ENCODE measurements around the gene HDGFL3.
A peak's percentile ranks its signal among the peaks of the same experiment; 100 is the strongest.

The HDGFL3 gene

DNA sequence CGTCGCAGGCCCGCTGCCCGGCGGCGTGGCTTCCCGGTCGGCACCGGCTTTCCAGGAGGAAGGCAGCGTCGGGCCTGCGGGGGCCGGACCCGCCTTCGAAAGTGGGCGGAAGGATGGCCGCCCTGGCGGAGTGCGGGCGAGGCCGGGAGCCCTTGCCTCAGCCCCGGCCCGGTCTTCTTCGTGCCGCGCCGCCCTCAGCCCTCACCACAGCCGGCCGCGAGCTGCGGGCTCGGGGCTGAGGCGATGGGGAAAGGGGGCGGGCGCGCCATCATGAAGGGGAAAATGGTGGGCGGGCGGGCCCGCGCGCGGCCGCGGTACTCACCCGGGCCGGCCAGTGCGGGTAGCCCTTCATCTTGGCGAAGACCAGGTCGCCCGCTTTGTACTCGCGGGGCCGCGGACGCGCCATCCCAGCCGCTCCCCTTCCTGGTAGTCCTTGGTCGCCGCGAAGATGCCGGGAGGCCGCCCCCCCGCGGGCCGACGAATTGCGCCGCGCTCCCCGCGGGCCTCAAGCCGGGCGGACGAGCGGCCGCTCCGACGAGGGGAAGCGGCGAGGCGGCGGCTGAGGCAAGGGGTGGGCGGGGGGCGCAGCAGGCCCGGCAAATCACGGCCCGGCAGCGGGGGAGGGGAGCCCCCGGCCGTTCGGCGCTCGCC lies 489 bp downstream of the HDGFL3 start (continued):
- TF ChIP-seq ZNF433 (tag by site-specific recombination; IDR thresholded peaks at IDR 0.05; ENCODE audit: low read depth) = no peak
- no peak for TF ChIP-seq ZFP41 (tag by site-specific recombination; IDR thresholded peaks at IDR 0.05; ENCODE audit: borderline replicate concordance)
- no peak for TF ChIP-seq ZNF768 (tag by site-specific recombination; IDR thresholded peaks at IDR 0.05)
- TF ChIP-seq, protein P1, sequence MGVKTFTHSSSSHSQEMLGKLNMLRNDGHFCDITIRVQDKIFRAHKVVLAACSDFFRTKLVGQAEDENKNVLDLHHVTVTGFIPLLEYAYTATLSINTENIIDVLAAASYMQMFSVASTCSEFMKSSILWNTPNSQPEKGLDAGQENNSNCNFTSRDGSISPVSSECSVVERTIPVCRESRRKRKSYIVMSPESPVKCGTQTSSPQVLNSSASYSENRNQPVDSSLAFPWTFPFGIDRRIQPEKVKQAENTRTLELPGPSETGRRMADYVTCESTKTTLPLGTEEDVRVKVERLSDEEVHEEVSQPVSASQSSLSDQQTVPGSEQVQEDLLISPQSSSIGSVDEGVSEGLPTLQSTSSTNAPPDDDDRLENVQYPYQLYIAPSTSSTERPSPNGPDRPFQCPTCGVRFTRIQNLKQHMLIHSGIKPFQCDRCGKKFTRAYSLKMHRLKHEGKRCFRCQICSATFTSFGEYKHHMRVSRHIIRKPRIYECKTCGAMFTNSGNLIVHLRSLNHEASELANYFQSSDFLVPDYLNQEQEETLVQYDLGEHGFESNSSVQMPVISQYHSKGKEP (tag by site-specific recombination; IDR thresholded peaks at IDR 0.05) = no peak
- TF ChIP-seq ZNF416 (tag by site-specific recombination; IDR thresholded peaks at IDR 0.05) = no peak
- TF ChIP-seq ZNF202 (tag by site-specific recombination; IDR thresholded peaks at IDR 0.05; ENCODE audit: borderline replicate concordance) = no peak
- TF ChIP-seq ZNF426 (tag by site-specific recombination; IDR thresholded peaks at IDR 0.05) = no peak
- TF ChIP-seq ZBTB7A (tag by site-specific recombination; IDR thresholded peaks at IDR 0.05; ENCODE audit: low read depth) = no peak
- TF ChIP-seq RBAK (tag by site-specific recombination; IDR thresholded peaks at IDR 0.05) = no peak
- no peak for TF ChIP-seq ZNF473 (tag by site-specific recombination; IDR thresholded peaks at IDR 0.05)
- no peak for TF ChIP-seq ZIC2 (tag by site-specific recombination; IDR thresholded peaks at IDR 0.05)
- TF ChIP-seq, protein P2, sequence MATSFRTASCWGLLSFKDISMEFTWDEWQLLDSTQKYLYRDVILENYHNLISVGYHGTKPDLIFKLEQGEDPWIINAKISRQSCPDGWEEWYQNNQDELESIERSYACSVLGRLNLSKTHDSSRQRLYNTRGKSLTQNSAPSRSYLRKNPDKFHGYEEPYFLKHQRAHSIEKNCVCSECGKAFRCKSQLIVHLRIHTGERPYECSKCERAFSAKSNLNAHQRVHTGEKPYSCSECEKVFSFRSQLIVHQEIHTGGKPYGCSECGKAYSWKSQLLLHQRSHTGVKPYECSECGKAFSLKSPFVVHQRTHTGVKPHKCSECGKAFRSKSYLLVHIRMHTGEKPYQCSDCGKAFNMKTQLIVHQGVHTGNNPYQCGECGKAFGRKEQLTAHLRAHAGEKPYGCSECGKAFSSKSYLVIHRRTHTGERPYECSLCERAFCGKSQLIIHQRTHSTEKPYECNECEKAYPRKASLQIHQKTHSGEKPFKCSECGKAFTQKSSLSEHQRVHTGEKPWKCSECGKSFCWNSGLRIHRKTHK (tag by site-specific recombination; IDR thresholded peaks at IDR 0.05) = no peak
- TF ChIP-seq ZNF701 (tag by site-specific recombination; IDR thresholded peaks at IDR 0.05) = no peak
- peak; percentile 63; the same call in 1 of the 2 replicates for TF ChIP-seq ZNF335 (tag by site-specific recombination; conservative IDR thresholded peaks at IDR 0.05)
- TF ChIP-seq MYNN (tag by site-specific recombination; IDR thresholded peaks at IDR 0.05; ENCODE audit: borderline replicate concordance) = no peak
- TF ChIP-seq, protein P3, sequence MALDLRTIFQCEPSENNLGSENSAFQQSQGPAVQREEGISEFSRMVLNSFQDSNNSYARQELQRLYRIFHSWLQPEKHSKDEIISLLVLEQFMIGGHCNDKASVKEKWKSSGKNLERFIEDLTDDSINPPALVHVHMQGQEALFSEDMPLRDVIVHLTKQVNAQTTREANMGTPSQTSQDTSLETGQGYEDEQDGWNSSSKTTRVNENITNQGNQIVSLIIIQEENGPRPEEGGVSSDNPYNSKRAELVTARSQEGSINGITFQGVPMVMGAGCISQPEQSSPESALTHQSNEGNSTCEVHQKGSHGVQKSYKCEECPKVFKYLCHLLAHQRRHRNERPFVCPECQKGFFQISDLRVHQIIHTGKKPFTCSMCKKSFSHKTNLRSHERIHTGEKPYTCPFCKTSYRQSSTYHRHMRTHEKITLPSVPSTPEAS (tag by site-specific recombination; IDR thresholded peaks at IDR 0.05) = no peak
- peak; percentile 82; the same call in 1 of the 2 replicates for TF ChIP-seq ZBTB20 (tag by site-specific recombination; IDR thresholded peaks at IDR 0.05)
- 0 out of 2 replicates have a peak, but pooled peaks have one; percentile 14 for TF ChIP-seq BCL11A (tag by site-specific recombination; IDR thresholded peaks at IDR 0.05; ENCODE audit: low read depth)
- no peak for TF ChIP-seq ZNF571 (tag by site-specific recombination; IDR thresholded peaks at IDR 0.05)
- no peak for TF ChIP-seq ZNF2 (tag by site-specific recombination; IDR thresholded peaks at IDR 0.05)
- TF ChIP-seq ZNF133 (tag by site-specific recombination; IDR thresholded peaks at IDR 0.05) = no peak; the same call in 1 of the 2 replicates
- TF ChIP-seq ZNF560 (tag by site-specific recombination; IDR thresholded peaks at IDR 0.05; ENCODE audit: borderline replicate concordance) = no peak
- no peak for TF ChIP-seq SETDB1 (IDR thresholded peaks at IDR 0.05; ENCODE audit: insufficient read length, low read length)
- peak; percentile 95 for TF ChIP-seq ZFHX2 (tag by site-specific recombination; conservative IDR thresholded peaks at IDR 0.05)
- no peak for TF ChIP-seq ZNF221 (tag by site-specific recombination; IDR thresholded peaks at IDR 0.05; ENCODE audit: borderline replicate concordance)
- no peak for TF ChIP-seq HOXC10 (CRISPR knock-in tag; IDR thresholded peaks at IDR 0.05)
- TF ChIP-seq ZNF792 (tag by site-specific recombination; IDR thresholded peaks at IDR 0.05) = no peak
- TF ChIP-seq, protein P4, sequence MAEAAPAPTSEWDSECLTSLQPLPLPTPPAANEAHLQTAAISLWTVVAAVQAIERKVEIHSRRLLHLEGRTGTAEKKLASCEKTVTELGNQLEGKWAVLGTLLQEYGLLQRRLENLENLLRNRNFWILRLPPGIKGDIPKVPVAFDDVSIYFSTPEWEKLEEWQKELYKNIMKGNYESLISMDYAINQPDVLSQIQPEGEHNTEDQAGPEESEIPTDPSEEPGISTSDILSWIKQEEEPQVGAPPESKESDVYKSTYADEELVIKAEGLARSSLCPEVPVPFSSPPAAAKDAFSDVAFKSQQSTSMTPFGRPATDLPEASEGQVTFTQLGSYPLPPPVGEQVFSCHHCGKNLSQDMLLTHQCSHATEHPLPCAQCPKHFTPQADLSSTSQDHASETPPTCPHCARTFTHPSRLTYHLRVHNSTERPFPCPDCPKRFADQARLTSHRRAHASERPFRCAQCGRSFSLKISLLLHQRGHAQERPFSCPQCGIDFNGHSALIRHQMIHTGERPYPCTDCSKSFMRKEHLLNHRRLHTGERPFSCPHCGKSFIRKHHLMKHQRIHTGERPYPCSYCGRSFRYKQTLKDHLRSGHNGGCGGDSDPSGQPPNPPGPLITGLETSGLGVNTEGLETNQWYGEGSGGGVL (tag by site-specific recombination; IDR thresholded peaks at IDR 0.05) = peak; percentile 32; the same call in 1 of the 2 replicates
- TF ChIP-seq KLF8 (tag by site-specific recombination; IDR thresholded peaks at IDR 0.05) = peak; percentile 82; the same call in 1 of the 2 replicates
- TF ChIP-seq, protein P5, sequence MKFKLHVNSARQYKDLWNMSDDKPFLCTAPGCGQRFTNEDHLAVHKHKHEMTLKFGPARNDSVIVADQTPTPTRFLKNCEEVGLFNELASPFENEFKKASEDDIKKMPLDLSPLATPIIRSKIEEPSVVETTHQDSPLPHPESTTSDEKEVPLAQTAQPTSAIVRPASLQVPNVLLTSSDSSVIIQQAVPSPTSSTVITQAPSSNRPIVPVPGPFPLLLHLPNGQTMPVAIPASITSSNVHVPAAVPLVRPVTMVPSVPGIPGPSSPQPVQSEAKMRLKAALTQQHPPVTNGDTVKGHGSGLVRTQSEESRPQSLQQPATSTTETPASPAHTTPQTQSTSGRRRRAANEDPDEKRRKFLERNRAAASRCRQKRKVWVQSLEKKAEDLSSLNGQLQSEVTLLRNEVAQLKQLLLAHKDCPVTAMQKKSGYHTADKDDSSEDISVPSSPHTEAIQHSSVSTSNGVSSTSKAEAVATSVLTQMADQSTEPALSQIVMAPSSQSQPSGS (tag by site-specific recombination; IDR thresholded peaks at IDR 0.05; ENCODE audit: low read depth) = no peak
- no peak for TF ChIP-seq ZNF146 (tag by site-specific recombination; IDR thresholded peaks at IDR 0.05)
